ENCODE measurements around the gene ABHD12. TPM values are rescaled to one million over a fixed set of nuclear protein-coding genes. Genes with fewer than 3 reads are reported as not detected.

Gene ABHD12
- total RNA-seq, 2 donors from 2014 or later: 48.5 to 49.8 TPM

GRCh38 chr20:25251019-25251418 is 139.6 kb downstream of the ABHD12 start:
- no peak for TF ChIP-seq CTCF (IDR thresholded peaks at IDR 0.05)
- Histone ChIP-seq H3K4me1 (ENCODE audit: control insufficient read depth in 1 of 2, low read depth in 2 of 2) (peaks cover 28 to 69% of the 10 kb centered on the region in 2 donors), H3K27ac (no peak overlapping the region), H3K9me3 (no peaks in the 10 kb centered on the region), H3K4me3 (peak overlapping the region; percentile 76), H3K27me3 (replicated peaks; ENCODE audit: insufficient read depth) (no peaks in the 10 kb centered on the region), H3K36me3 (no peaks in the 10 kb centered on the region)
- no peak for ATAC-seq (ENCODE audit: insufficient number of reproducible peaks, low FRiP score, low read depth)
- DNase-seq (ENCODE audit: low spot score): no peak

GRCh38 chr20:25250508-25250907 is 140.1 kb downstream of the ABHD12 start:
- ATAC-seq (ENCODE audit: insufficient number of reproducible peaks, low FRiP score, low read depth): no peak
- DNase-seq (ENCODE audit: low spot score): no peak
- Histone ChIP-seq H3K27ac (peak overlapping the region in 1 of 2 donors; percentile 95), H3K4me3 (peak overlapping the region; percentile 76), H3K9me3 (no peaks in the 10 kb centered on the region), H3K4me1 (ENCODE audit: control insufficient read depth in 1 of 2, low read depth in 2 of 2) (peaks cover 23 to 64% of the 10 kb centered on the region in 2 donors), H3K27me3 (replicated peaks; ENCODE audit: insufficient read depth) (no peaks in the 10 kb centered on the region), H3K36me3 (no peaks in the 10 kb centered on the region)
- no peak for TF ChIP-seq CTCF (IDR thresholded peaks at IDR 0.05)

Other genes with a start within 250 kb of the ABHD12 start
- 100 to 1,000 TPM in 1 of 2 donors, 10 to 100 TPM in 1; 82.0 to 107 TPM for gene ENTPD6, start 195.1 kb downstream of the ABHD12 start, total RNA-seq
- gene PYGB, start 142.8 kb downstream of the ABHD12 start, total RNA-seq: 100 to 1,000 TPM; 124 to 256 TPM
- under 1 TPM in 1 of 2 donors, not detected in 1; 0.41 TPM for gene GINS1, start 16.8 kb upstream of the ABHD12 start, total RNA-seq
- gene NINL, start 194.7 kb upstream of the ABHD12 start, total RNA-seq: 10 to 100 TPM; 20.3 to 35.6 TPM
- 1 to 10 TPM; 6.9 to 9.0 TPM for gene NANP, start 233.2 kb upstream of the ABHD12 start, total RNA-seq

All from thoracic aorta (tissue), 2 donors.